ENCODE results near the gene RPS25.
A peak's percentile ranks its signal among the peaks of the same experiment; 100 is the strongest.
"Not testable (repeated sequence)": the region's sequence is repeated elsewhere in the genome, so short reads cannot be mapped to it uniquely, and the experiment has no call there.

The RPS25 gene

GRCh38 chr11:118997627-118998387 lies 20.3 kb downstream of the RPS25 start, which contains the start of gene CENATAC:
Gene CENATAC (plus strand): TSS chr11:118998138. CDS start chr11:118998198, 60 bp downstream.
- no CpG with 5 or more reads among the region's 54 CpGs for WGBS (ENCODE audit: extremely low coverage, insufficient coverage, insufficient read length)
- peak within 1 kb of the TSS; percentile 89 for H4K8ac ChIP-seq (ENCODE audit: low read depth, low read length)
- H2AK5ac ChIP-seq (ENCODE audit: low read length) = peak within 1 kb of the TSS; percentile 57

GRCh38 chr11:118996926-118997626 lies 21.1 kb downstream of the RPS25 start:
- Histone ChIP-seq H3K4me1 (ENCODE audit: control insufficient read depth in 1 of 2, insufficient read depth in 2 of 2, low read length in 2 of 2) (peaks cover 4 to 9% of the 10 kb centered on the region in 2 experiments), H3K79me1 (ENCODE audit: low read length) (peaks cover 13% of the 10 kb centered on the region), H3K27ac (ENCODE audit: low read depth, low read length) (no peak overlapping the region), H3K4me3 (ENCODE audit: low read depth, low read length) (peak overlapping the region; percentile 78), H4K12ac (ENCODE audit: low read depth, low read length) (peak overlapping the region; percentile 37), H2AK5ac (ENCODE audit: low read length) (no peak overlapping the region), H3K27me3 (ENCODE audit: insufficient read depth, low read length) (no peaks in the 10 kb centered on the region), H4K8ac (ENCODE audit: low read depth, low read length) (peak overlapping the region; percentile 51), H3K79me2 (ENCODE audit: control insufficient read depth, insufficient read depth, low read length, poor library complexity) (peaks cover 12% of the 10 kb centered on the region), H3K36me3 (ENCODE audit: control insufficient read depth in 1 of 2, insufficient read depth in 2 of 2, low read length in 2 of 2) (peaks cover 8 to 15% of the 10 kb centered on the region in 2 experiments), H3K9me3 (ENCODE audit: insufficient read depth, low read depth, low read length) (no peaks in the 10 kb centered on the region), H2BK120ac (ENCODE audit: insufficient read depth, low read length, poor library complexity) (no peak overlapping the region), H4K91ac (ENCODE audit: low read depth, low read length) (peak overlapping the region; percentile 61), H2AFZ (ENCODE audit: insufficient read depth, low read length, poor library complexity) (peak overlapping the region; percentile 71), H2BK5ac (ENCODE audit: low read depth, low read length, poor library complexity) (no peak overlapping the region), H3K23ac (ENCODE audit: low read length) (no peak overlapping the region), H3K4me2 (ENCODE audit: low read length) (peak overlapping the region; percentile 72), H3K18ac (ENCODE audit: low read length) (peak overlapping the region; percentile 50), H3K9ac (ENCODE audit: low read length) (peak overlapping the region; percentile 33), H3K4ac (ENCODE audit: low read depth, low read length) (peak overlapping the region; percentile 25), H3K14ac (ENCODE audit: low read length) (peak overlapping the region; percentile 10), H2BK12ac (ENCODE audit: low read length) (no peak overlapping the region)
- DNase-seq = peak in 1 of 2 donors; percentile 28
- no CpG with 5 or more reads among the region's 22 CpGs for WGBS (ENCODE audit: extremely low coverage, insufficient coverage, insufficient read length)

More at GRCh38 chr11:118997627-118998387, 20.3 kb downstream of the RPS25 start, which contains the start of gene CENATAC:
- H2BK120ac ChIP-seq (ENCODE audit: insufficient read depth, low read length, poor library complexity) = peak within 1 kb of the TSS; percentile 77
- H3K23ac ChIP-seq (ENCODE audit: low read length) = no peak within 1 kb of the TSS
- peak within 1 kb of the TSS; percentile 91 for H3K27ac ChIP-seq (ENCODE audit: low read depth, low read length)
- peak within 1 kb of the TSS; percentile 98 for H3K4me3 ChIP-seq (ENCODE audit: low read depth, low read length)
- DNase-seq = peak; percentile 94 to 96
- peak within 1 kb of the TSS; percentile 77 for H3K14ac ChIP-seq (ENCODE audit: low read length)
- peak within 1 kb of the TSS; percentile 69 for H4K12ac ChIP-seq (ENCODE audit: low read depth, low read length)
- H2AFZ ChIP-seq (ENCODE audit: insufficient read depth, low read length, poor library complexity) = peak within 1 kb of the TSS; percentile 77
- H3K79me2 ChIP-seq (ENCODE audit: control insufficient read depth, insufficient read depth, low read length, poor library complexity) = peaks cover 12% of the 10 kb centered on the region
- H3K4me1 ChIP-seq (ENCODE audit: control insufficient read depth in 1 of 2, insufficient read depth in 2 of 2, low read length in 2 of 2) = peaks cover 4 to 9% of the 10 kb centered on the region in 2 experiments
- peak within 1 kb of the TSS; percentile 72 for H3K4me2 ChIP-seq (ENCODE audit: low read length)
- H3K27me3 ChIP-seq (ENCODE audit: insufficient read depth, low read length) = no peaks in the 10 kb centered on the region
- H4K91ac ChIP-seq (ENCODE audit: low read depth, low read length) = peak within 1 kb of the TSS; percentile 80
- peak within 1 kb of the TSS; percentile 87 for H2BK5ac ChIP-seq (ENCODE audit: low read depth, low read length, poor library complexity)
- peak within 1 kb of the TSS; percentile 27 for H2BK12ac ChIP-seq (ENCODE audit: low read length)
- peak within 1 kb of the TSS; percentile 78 for H3K4ac ChIP-seq (ENCODE audit: low read depth, low read length)
- H3K9ac ChIP-seq (ENCODE audit: low read length) = peak within 1 kb of the TSS; percentile 42
- no peaks in the 10 kb centered on the region for H3K9me3 ChIP-seq (ENCODE audit: insufficient read depth, low read depth, low read length)
- peaks cover 13% of the 10 kb centered on the region for H3K79me1 ChIP-seq (ENCODE audit: low read length)
- peaks cover 13 to 20% of the 10 kb centered on the region in 2 experiments for H3K36me3 ChIP-seq (ENCODE audit: control insufficient read depth in 1 of 2, insufficient read depth in 2 of 2, low read length in 2 of 2)
- peak within 1 kb of the TSS; percentile 83 for H3K18ac ChIP-seq (ENCODE audit: low read length)

GRCh38 chr11:118991486-118992038 lies 26.6 kb downstream of the RPS25 start:
- not testable (repeated sequence) for H2BK120ac ChIP-seq (ENCODE audit: insufficient read depth, low read length, poor library complexity); H3K4me3 ChIP-seq (ENCODE audit: low read depth, low read length); H3K4ac ChIP-seq (ENCODE audit: low read depth, low read length); H3K27ac ChIP-seq (ENCODE audit: low read depth, low read length); H3K27me3 ChIP-seq (ENCODE audit: insufficient read depth, low read length); H3K4me2 ChIP-seq (ENCODE audit: low read length); H2BK12ac ChIP-seq (ENCODE audit: low read length); H3K79me2 ChIP-seq (ENCODE audit: control insufficient read depth, insufficient read depth, low read length, poor library complexity); H3K14ac ChIP-seq (ENCODE audit: low read length); H3K79me1 ChIP-seq (ENCODE audit: low read length); H4K8ac ChIP-seq (ENCODE audit: low read depth, low read length); H3K23ac ChIP-seq (ENCODE audit: low read length); H3K9ac ChIP-seq (ENCODE audit: low read length); H3K36me3 ChIP-seq (ENCODE audit: control insufficient read depth in 1 of 2, insufficient read depth in 2 of 2, low read length in 2 of 2); H3K18ac ChIP-seq (ENCODE audit: low read length); H2AFZ ChIP-seq (ENCODE audit: insufficient read depth, low read length, poor library complexity); DNase-seq; H3K4me1 ChIP-seq (ENCODE audit: control insufficient read depth in 1 of 2, insufficient read depth in 2 of 2, low read length in 2 of 2); H2BK5ac ChIP-seq (ENCODE audit: low read depth, low read length, poor library complexity); H2AK5ac ChIP-seq (ENCODE audit: low read length); H4K12ac ChIP-seq (ENCODE audit: low read depth, low read length); H4K91ac ChIP-seq (ENCODE audit: low read depth, low read length); H3K9me3 ChIP-seq (ENCODE audit: insufficient read depth, low read depth, low read length)
- no CpG with 5 or more reads among the region's 44 CpGs for WGBS (ENCODE audit: extremely low coverage, insufficient coverage, insufficient read length)

- H2BK120ac ChIP-seq (ENCODE audit: insufficient read depth, low read length, poor library complexity) = peak overlapping the region; percentile 67
- peak; percentile 55 to 71 for DNase-seq
- no peak overlapping the region for H2AK5ac ChIP-seq (ENCODE audit: low read length)
- no peak overlapping the region for H2AFZ ChIP-seq (ENCODE audit: insufficient read depth, low read length, poor library complexity)
- peaks cover 2% of the 10 kb centered on the region in 2 experiments for H3K36me3 ChIP-seq (ENCODE audit: control insufficient read depth in 1 of 2, insufficient read depth in 2 of 2, low read length in 2 of 2)
- peak overlapping the region; percentile 0 for H3K27ac ChIP-seq (ENCODE audit: low read depth, low read length)
- no peaks in the 10 kb centered on the region for H3K9me3 ChIP-seq (ENCODE audit: insufficient read depth, low read depth, low read length)
- peak overlapping the region; percentile 68 for H4K91ac ChIP-seq (ENCODE audit: low read depth, low read length)
- H3K79me1 ChIP-seq (ENCODE audit: low read length) = peaks cover 3% of the 10 kb centered on the region
- no CpG with 5 or more reads among the region's 5 CpGs for WGBS (ENCODE audit: extremely low coverage, insufficient coverage, insufficient read length)
- no peak overlapping the region for H4K12ac ChIP-seq (ENCODE audit: low read depth, low read length)
- H3K4me2 ChIP-seq (ENCODE audit: low read length) = no peak overlapping the region
- H3K23ac ChIP-seq (ENCODE audit: low read length) = no peak overlapping the region
- no peak overlapping the region for H2BK5ac ChIP-seq (ENCODE audit: low read depth, low read length, poor library complexity)
- H3K4me1 ChIP-seq (ENCODE audit: control insufficient read depth in 1 of 2, insufficient read depth in 2 of 2, low read length in 2 of 2) = peaks cover 0 to 2% of the 10 kb centered on the region in 2 experiments
- peak overlapping the region; percentile 34 for H2BK12ac ChIP-seq (ENCODE audit: low read length)
- H3K27me3 ChIP-seq (ENCODE audit: insufficient read depth, low read length) = no peaks in the 10 kb centered on the region
- no peak overlapping the region for H3K9ac ChIP-seq (ENCODE audit: low read length)
- no peak overlapping the region for H4K8ac ChIP-seq (ENCODE audit: low read depth, low read length)
- H3K4ac ChIP-seq (ENCODE audit: low read depth, low read length) = no peak overlapping the region
- no peaks in the 10 kb centered on the region for H3K79me2 ChIP-seq (ENCODE audit: control insufficient read depth, insufficient read depth, low read length, poor library complexity)
- no peak overlapping the region for H3K4me3 ChIP-seq (ENCODE audit: low read depth, low read length)
- no peak overlapping the region for H3K14ac ChIP-seq (ENCODE audit: low read length)
- no peak overlapping the region for H3K18ac ChIP-seq (ENCODE audit: low read length)
Observed at GRCh38 chr11:118988280-118988679, 29.9 kb downstream of the RPS25 start.
